GM19193 (cell line): ENCODE data around the gene ZNF682.

Source experiments
- POLR2A ChIP-seq: IDR thresholded peaks from 4 replicates; pipeline ENCODE4 v1.6.1; 2011; ENCODE audit not compliant: insufficient read depth, insufficient read length; ENCODE audit errors: extremely low read depth

ZNF682 gene

DNA sequence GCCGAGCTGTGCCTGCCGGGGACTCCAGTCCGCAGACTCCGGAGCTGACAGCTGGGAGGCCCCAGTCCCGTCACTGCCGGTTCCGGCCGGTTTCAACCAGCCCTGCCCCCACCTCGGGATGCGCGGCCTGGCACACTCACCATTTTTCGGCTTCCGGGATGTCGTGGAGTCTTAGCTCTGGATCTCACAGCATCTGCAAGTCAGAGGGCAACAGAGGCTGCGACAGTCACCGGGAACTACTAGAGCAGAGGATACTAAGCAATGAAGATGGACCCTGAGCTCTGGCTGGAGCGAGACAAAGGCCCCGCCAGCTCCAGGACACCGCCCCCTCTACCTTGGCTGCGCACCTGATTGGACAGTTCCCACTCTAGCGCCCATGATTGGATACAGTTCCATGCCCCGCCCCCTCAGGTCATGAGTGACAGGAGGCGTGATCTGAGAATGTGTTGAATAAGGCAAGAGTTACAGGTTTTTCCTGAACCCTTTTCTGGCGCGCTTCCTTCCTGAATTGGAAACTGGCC is at the start of gene ZNF682:
ZNF682 (minus strand) TSS at position 303 of the 521 bp plus-strand sequence; CDS start at position 143, 160 bp downstream.
- peak; percentile 32 for TF ChIP-seq POLR2A

DNA sequence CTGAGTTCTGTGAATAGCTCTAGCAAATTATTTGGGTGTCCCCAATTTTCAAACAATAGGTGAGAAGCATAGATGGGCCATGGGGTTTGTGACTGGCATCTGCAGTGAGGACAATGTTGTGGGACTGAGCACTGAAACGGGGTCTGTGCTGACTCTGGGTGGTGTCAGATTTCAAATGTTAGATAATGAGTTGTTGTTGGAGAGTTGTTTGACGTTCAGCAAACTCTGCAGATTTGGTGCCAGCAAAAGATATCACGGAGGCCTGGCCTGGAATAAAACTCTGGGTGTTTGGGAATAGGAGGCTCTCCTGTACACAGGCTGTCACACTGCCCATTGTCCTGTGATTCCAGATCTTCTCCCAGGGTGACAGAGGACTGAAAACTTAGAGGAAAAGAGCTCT is 41.4 kb upstream of the ZNF682 start:
- no peak for TF ChIP-seq POLR2A

DNA sequence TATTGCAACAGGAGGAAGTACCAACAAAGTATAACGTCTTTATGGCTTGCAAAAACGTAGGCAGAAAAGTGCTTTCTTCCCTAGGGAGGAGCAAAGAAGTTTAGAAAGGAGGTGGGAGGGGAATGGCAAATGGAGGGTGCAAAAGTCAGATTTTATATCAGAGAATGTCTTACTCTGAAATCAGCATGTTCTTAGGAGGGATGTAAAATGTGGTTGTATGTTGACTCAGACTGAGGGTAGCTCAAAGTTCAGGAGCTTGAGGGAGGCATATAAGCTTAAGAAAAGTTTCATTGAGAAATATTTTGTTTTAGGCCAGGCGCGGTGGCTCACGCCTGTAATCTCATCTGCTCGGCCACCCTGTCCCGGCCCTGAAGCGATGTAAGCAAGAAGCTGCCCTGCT is 40.2 kb upstream of the ZNF682 start:
- no peak for TF ChIP-seq POLR2A

DNA sequence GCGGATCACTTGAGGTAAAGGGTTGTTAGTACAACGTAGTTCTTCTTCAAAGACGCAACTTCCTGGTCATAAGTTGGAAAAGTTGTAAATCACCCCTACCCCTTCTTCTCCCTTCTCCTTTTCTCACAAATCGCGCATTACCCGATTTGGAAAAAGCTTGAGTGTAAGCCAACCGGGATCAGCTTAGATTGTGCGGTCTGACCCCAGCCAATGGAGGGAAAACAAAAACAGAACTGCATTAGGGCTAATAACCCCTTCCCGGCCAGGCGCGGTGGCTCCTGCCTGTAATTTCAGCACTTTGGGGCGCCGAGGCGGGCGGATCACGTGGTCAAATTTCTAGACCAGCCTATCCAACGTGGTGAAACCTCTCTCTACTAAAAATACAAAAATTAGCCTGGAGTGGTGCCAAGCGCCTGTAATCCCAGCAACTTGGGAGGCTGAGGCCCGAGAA is 39.3 kb upstream of the ZNF682 start:
- TF ChIP-seq POLR2A = no peak

DNA sequence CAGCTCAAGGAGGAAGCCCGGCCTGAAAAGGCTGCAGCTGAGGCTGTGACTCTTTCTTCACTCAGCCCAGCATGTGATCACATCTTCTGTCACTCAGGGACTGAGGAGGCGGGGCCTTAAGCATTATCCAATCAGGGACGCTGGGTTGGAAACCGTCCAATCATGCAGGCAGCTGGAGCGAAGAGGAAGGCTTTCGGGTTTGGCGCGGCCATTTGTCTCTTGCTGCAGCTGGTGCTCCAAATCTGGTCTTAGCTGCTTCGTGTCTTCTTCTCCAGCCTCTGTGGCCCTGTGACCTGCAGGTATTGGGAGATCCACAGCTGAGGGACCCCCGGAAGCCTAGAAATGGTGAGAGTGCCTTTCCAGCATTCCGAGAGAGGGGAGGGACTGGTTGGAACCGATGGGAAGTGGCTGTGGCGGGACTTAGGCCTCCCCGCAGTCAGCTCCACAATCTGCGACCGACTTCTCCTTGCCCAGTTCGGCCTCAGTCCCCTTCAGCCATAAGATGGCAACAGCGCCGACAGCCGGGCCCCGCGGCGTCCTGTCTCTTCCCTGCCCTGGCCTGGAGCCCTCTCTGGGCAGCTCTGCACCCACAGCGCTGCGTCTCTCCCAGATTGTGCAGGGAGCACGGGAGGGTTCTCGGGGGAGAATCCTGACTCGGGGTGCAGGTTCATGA is 38.6 kb upstream of the ZNF682 start, which contains the start of gene ZNF90:
ZNF90 (plus strand) TSS at position 210 of the 673 bp plus-strand sequence; CDS start at position 343, 133 bp downstream.
- peak; percentile 31 for TF ChIP-seq POLR2A

DNA sequence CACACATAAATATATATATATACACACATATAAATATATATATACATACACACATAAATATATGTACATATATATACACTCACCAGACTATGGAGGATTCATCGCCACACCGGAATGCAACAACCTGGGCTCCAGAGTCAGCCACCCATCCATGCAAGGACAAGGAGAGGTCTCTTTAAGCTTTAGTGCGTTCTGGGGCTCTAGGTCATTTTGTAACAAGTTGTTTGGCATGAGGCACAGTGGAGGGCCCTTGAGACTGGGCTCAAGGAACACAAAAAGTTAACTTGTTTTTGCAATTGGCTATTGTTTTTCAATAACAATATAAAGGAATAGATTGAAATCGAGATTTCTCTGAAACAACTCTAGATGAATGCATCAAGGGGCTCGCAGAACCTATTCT is 33.6 kb upstream of the ZNF682 start:
- TF ChIP-seq POLR2A = no peak

DNA sequence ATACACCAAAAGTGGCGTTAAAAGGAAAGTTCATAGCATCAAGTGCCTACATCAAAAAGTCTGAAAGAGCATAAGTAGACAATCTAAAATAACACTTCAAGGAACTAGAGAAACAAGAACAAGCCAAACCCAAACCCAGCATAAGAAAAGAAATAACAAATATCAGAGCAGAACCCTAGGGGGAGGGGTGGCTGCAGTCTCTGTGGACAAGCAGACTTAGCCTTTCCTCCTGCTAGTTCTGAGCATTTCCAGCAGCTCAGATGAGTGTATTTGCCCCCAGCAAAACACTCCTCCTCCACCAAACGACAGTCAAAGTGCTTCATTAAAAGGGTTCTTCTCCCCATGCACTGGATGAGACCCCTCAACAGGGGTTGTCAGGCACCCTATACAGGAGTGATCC is 31.4 kb upstream of the ZNF682 start:
- no peak for TF ChIP-seq POLR2A

DNA sequence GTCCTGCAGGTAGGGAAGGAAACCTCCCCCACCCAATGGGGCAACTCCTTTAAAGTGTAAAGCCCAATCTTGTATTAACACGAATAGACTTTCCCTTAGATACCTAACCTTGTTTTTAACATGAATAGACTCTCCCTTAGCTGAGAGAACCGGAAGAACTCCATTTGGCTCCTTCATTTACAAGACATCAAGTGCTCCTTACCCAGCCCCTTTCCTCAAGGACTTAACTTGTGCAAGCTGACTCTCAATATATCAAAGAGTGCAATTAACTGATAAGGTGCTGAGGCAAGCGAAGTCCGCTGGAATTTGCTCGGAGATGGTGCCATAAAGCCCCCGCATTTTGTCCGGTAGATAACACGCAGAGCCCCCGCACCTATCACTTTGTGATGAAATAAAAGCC is 28.6 kb upstream of the ZNF682 start:
- TF ChIP-seq POLR2A = no peak

DNA sequence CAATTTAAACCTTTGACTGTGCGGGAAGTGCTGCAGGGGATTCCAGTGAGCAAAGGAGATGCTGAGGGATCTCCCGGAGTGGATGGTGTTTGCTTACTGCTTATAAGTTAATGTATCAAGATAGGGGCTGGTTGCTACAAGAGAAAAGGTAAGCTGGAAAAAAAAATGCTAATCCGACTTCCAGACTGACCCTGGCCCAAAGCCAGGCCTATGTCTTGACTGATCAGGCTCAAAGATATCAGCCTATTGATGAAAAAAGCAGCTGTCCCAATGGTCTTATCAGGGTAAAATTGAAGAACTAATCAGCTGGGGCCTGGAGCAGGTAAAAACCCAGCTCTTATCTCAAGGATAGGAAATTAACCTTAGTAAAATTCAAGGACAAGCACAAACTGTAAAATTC is 27.6 kb upstream of the ZNF682 start:
- TF ChIP-seq POLR2A = no peak

DNA sequence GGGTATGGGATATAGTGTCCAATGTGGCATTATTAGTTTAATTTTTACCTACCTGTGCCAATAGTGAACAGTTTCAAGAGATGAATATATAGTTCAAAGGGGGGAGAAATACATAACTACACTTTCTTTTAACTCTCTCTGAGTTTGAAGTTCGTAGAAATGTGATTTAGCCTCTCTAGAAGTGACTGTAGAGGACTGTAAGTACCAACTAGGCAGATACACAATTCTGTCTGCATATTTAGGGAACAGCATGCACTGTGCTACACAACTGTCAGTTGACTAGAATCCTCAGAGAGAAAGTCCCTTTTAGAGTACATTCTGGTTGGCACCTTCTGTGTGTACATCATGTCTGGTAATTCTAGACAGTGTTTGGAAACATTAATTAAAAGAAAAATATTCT is 21.0 kb upstream of the ZNF682 start:
- TF ChIP-seq POLR2A = no peak

DNA sequence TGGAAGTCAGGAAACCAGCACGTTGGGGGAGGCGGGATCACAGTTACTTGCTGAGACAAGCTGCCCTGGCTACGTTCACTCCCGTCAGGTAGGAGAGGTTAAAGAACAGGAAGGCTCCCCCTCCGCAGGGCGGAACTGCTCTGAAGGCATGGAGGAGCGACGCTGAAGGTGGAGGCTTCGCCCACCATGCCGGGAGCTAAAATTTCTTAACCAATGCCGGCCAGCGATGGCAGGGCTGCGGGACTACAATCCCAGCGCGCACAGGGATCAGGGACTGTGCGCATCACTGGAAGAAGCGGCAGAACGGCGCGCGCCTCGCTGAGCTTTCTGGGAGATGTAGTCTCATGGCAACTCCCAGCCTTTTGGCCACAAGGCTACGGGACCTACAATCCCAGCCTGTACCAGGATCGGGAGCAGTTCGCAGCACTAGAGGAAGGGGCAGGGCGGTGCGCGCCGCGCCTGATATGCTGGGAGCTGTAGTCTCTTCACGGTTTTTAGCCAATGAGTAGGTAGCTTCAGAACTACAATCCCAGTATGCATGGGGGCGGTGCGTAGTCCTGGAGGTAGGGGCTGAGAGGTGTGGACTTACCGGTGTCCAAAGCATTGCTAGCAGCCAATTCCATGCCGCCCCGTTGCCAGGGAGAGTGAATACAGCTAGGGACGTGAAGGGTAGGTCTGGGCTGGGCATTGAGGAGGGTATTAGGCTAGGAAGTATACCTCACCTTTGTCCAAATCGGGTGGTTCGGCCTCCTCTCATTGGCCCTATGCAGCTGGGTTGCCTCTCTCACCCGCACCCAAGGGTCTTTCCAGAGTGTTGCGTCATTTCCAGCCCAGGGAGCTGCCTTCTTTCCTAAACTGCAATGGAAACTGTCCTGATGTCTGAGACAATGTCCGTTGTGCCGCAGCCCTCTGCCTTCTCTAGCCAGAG is 12.8 kb upstream of the ZNF682 start:
- TF ChIP-seq POLR2A = peak; percentile 33

DNA sequence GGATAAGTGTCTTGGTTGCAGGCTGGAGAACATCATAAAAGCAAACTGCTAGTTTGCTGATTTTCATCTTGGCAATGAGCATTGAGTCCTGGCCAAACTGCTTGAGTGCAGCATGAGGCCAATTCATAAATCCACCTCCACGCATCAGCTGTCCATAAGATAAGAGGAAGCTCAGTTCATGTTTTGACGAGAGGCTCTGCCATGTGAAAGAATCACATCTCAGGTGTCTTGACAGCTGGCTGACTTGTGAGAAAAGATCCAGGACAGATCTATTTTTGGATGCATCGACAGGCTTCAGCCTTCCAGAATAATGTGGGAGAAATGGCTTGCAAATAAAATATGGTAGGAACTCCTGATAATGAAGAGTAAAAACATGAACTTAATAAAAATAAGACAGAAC is 5.4 kb upstream of the ZNF682 start:
- TF ChIP-seq POLR2A = no peak

DNA sequence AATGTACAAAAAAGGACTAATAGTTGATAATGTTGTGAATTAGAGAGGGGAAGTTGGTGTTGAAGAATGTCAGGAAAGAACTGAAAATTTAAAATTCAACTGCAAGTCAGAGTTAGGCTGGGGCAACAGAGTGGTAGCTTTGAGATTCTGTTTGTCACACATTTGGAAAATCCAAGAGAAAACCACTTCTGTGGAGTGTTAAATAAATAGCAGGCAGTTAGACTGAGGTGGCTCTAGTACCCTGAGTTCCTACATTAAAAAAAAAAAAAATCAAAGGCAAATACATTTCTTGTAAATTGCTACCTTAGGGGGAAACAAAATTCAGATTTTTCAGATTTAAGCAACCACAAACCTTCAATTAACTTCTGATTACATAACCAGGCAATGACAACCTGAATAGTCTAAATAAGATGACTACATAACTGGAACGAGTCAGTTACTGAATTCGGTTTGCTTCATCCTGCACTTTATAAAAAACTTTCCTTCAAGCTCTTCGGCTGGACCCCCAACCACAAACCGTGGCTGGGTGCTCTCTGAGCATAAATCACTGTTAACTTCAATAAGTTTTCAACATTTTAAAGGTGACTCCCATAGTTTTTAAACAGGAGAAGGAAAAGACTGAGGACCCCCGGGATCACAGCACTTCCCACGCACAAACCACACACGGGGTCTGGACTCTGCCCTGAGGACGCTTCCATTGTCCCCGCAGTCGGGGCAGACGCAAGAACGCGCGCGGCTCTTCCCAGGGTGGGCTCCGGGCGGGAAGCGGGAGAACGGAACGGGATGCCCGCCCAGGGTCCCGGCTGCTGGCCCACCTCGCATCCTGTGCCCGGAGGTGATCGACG is 725 bp downstream of the ZNF682 start:
- TF ChIP-seq POLR2A = no peak

DNA sequence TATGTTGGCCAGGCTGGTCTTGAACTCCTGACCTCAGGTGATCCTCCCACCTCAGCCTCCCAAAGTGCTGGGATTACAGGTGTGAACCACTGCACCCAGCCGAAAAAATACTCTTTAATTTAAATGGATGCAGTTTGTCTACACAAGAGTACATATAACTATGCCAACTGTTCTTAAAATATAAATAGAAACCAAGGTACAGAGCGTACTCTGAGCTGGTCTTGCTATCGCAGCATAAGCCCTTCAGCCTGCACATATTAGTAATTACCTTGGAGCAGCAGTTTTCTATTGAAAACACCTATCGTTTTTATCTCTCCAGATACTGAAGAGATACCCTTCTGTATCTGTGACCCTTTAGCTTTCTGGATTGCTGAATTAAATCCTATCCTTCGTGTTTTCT is 3.4 kb downstream of the ZNF682 start:
- TF ChIP-seq POLR2A = no peak

DNA sequence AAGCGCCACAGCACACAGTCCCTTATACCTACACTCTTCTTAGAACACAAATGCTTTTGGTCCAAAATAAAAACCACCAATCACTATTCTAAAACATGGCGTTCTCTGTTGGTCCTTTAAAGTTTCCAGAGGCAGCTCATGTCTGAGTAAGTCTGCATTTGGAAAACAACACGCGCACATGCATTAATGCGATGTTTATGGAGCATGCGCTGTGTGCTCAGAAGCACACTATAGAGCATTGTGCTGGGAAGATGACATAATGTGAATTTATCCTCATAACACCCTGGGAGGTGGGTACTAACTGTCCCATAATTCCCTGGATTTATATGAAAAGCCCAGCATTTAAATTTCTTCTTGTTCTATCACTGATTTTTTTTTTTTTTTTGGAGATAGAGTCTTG is 10.7 kb downstream of the ZNF682 start:
- TF ChIP-seq POLR2A = no peak
